HG03457 (cell line): ENCODE measurements around the gene ZBTB37.
"Not testable (repeated sequence)": the region's sequence is repeated elsewhere in the genome, so short reads cannot be mapped to it uniquely, and the experiment has no call there.

ENCODE experiments used
- ATAC-seq: cut with Tn5 transposase; IDR thresholded peaks from one replicate; pipeline ENCODE4 v1.9.1; 2021; ENCODE audit warnings: moderate number of reproducible peaks; ENCODE audit not compliant: unreplicated experiment

Gene ZBTB37

GRCh38 chr1:173900992-173901391 lies 32.8 kb downstream of the ZBTB37 start:
- ATAC-seq, result no peak

GRCh38 chr1:173903827-173904531 lies 35.8 kb downstream of the ZBTB37 start:
- ATAC-seq, result no peak

GRCh38 chr1:173913111-173913510 lies 44.9 kb downstream of the ZBTB37 start:
- no peak for ATAC-seq

- ATAC-seq, result no peak
Observed at GRCh38 chr1:173914366-173914871, 46.2 kb downstream of the ZBTB37 start.

GRCh38 chr1:173915596-173915995 lies 47.4 kb downstream of the ZBTB37 start:
- no peak for ATAC-seq

GRCh38 chr1:173916667-173917066 lies 48.5 kb downstream of the ZBTB37 start:
- no peak for ATAC-seq

- ATAC-seq, result no peak
Observed at GRCh38 chr1:173917149-173917548, 49.0 kb downstream of the ZBTB37 start, which contains the start of gene SERPINC1. SERPINC1 (minus strand) TSS chr1:173917327; CDS start chr1:173917259, 68 bp downstream.

- no peak for ATAC-seq
Observed at GRCh38 chr1:173917635-173918493, 49.7 kb downstream of the ZBTB37 start.

- ATAC-seq, result no peak
Observed at GRCh38 chr1:173920861-173921260, 52.7 kb downstream of the ZBTB37 start.

GRCh38 chr1:173925306-173926242 lies 57.4 kb downstream of the ZBTB37 start:
- no peak for ATAC-seq

GRCh38 chr1:173930541-173930940 lies 62.4 kb downstream of the ZBTB37 start:
- not testable (repeated sequence) for ATAC-seq

GRCh38 chr1:173934440-173934839 lies 66.3 kb downstream of the ZBTB37 start:
- ATAC-seq, result no peak

- no peak for ATAC-seq
Observed at GRCh38 chr1:173937062-173937461, 68.9 kb downstream of the ZBTB37 start.

- ATAC-seq, result no peak
Observed at GRCh38 chr1:173946380-173946921, 78.3 kb downstream of the ZBTB37 start.

GRCh38 chr1:173948594-173948993 lies 80.4 kb downstream of the ZBTB37 start:
- no peak for ATAC-seq
